Liver (tissue), 9 donors: ENCODE measurements around the gene CADM2. TPM values are rescaled to one million over a fixed set of nuclear protein-coding genes. Genes with fewer than 3 reads are reported as not detected.

Experiments used
- DNase-seq: peaks from one replicate; pipeline ENCODE4 v3.0.0-alpha.2; 2017; ENCODE audit warnings: low spot score
- H3K27ac ChIP-seq, 2 donors: one replicate each; pipeline ENCODE4 v1.7.0; 2013; ENCODE audit warnings: inconsistent platforms in 2 of 2, low read length in 2 of 2, control low read depth in 1 of 2, low read depth in 1 of 2, mild to moderate bottlenecking in 1 of 2
- H3K27me3 ChIP-seq, 4 donors: one replicate each; pipeline versions ENCODE4 v1.6.1 to v1.7.0; 2013; ENCODE audit warnings: low read length in 3 of 4, inconsistent platforms in 1 of 4, mild to moderate bottlenecking in 1 of 4, moderate library complexity in 1 of 4; ENCODE audit not compliant: control insufficient read depth in 4 of 4, insufficient read depth in 4 of 4
- H3K36me3 ChIP-seq, 4 donors: one replicate each; pipeline versions ENCODE4 v1.6.1 to v1.7.0; 2013; ENCODE audit warnings: low read length in 3 of 4, mild to moderate bottlenecking in 3 of 4, low read depth in 1 of 4, moderate library complexity in 1 of 4; ENCODE audit not compliant: control insufficient read depth in 4 of 4, insufficient read depth in 3 of 4
- H3K4me1 ChIP-seq, 4 donors: one replicate each; pipeline versions ENCODE4 v1.6.1 to v1.7.0; 2013; ENCODE audit warnings: low read length in 3 of 4, mild to moderate bottlenecking in 3 of 4, moderate library complexity in 1 of 4; ENCODE audit not compliant: control insufficient read depth in 4 of 4, insufficient read depth in 4 of 4
- H3K4me3 ChIP-seq, 3 donors: one replicate each; pipeline versions ENCODE4 v1.6.1 to v1.7.0; 2013; ENCODE audit warnings: low read length in 3 of 3, control low read depth in 1 of 3, low read depth in 1 of 3, mild to moderate bottlenecking in 1 of 3
- H3K9ac ChIP-seq, 2 donors: one replicate each; pipeline ENCODE4 v1.7.0; 2013; ENCODE audit warnings: low read length in 2 of 2, mild to moderate bottlenecking in 2 of 2, moderate library complexity in 2 of 2, control low read depth in 1 of 2, low read depth in 1 of 2
- H3K9me3 ChIP-seq, 4 donors: one replicate each; pipeline versions ENCODE4 v1.6.1 to v1.7.0; 2013; ENCODE audit warnings: low read length in 3 of 4; ENCODE audit not compliant: control insufficient read depth in 4 of 4
- EGR1 ChIP-seq, 2 donors: IDR thresholded peaks; 2 replicates each; pipeline ENCODE4 v1.6.1; 2016 to 2018; ENCODE audit warnings: antibody characterized with exemption in 2 of 2, low read depth in 2 of 2
- FOXA1 ChIP-seq: IDR thresholded peaks from 2 replicates; pipeline ENCODE4 v1.6.1; 2016; ENCODE audit warnings: antibody characterized with exemption
- FOXA2 ChIP-seq: IDR thresholded peaks from 2 replicates; pipeline ENCODE4 v1.6.1; 2016; ENCODE audit warnings: antibody characterized with exemption
- GABPA ChIP-seq, 2 donors: IDR thresholded peaks in 1 of 2; conservative IDR thresholded peaks in 1 of 2; 2 replicates each; pipeline ENCODE4 v1.6.1; 2016; ENCODE audit warnings: antibody characterized with exemption in 2 of 2, mild to moderate bottlenecking in 1 of 2, moderate library complexity in 1 of 2
- HNF4A ChIP-seq, 2 donors: conservative IDR thresholded peaks; 2 replicates each; pipeline ENCODE4 v1.6.1; 2016; ENCODE audit warnings: antibody characterized with exemption in 2 of 2, mild to moderate bottlenecking in 2 of 2
- HNF4G ChIP-seq: IDR thresholded peaks from 2 replicates; pipeline ENCODE4 v1.6.1; 2016; ENCODE audit warnings: antibody characterized with exemption
- JUND ChIP-seq, 2 donors: IDR thresholded peaks; 2 replicates each; pipeline ENCODE4 v1.6.1; 2016; ENCODE audit warnings: antibody characterized with exemption in 2 of 2
- NR2F2 ChIP-seq: IDR thresholded peaks from 2 replicates; pipeline ENCODE4 v1.6.1; 2016; ENCODE audit warnings: antibody characterized with exemption
- RAD21 ChIP-seq, 2 donors: IDR thresholded peaks; 2 replicates each; pipeline ENCODE4 v1.6.1; 2016; ENCODE audit warnings: antibody characterized with exemption in 2 of 2, mild to moderate bottlenecking in 2 of 2
- RXRA ChIP-seq, 2 donors: IDR thresholded peaks; 2 replicates each; pipeline ENCODE4 v1.6.1; 2017 to 2018; ENCODE audit warnings: antibody characterized with exemption in 2 of 2, mild to moderate bottlenecking in 1 of 2
- SP1 ChIP-seq: IDR thresholded peaks from 2 replicates; pipeline ENCODE4 v1.6.1; 2018; ENCODE audit warnings: antibody characterized with exemption, mild to moderate bottlenecking
- TAF1 ChIP-seq: conservative IDR thresholded peaks from 2 replicates; pipeline ENCODE4 v1.6.1; 2016; ENCODE audit warnings: antibody characterized with exemption, mild to moderate bottlenecking
- YY1 ChIP-seq: IDR thresholded peaks from 2 replicates; pipeline ENCODE4 v1.6.1; 2016; ENCODE audit warnings: antibody characterized with exemption, mild to moderate bottlenecking
- WGBS: extraction: QIAGEN DNeasy Blood & Tissue Kit; methylation state at CpG from one replicate; pipeline ENCODE4 v1.1.7; 2013; 5-methylcytosine and 5-hydroxymethylcytosine counted together
- polyA plus RNA-seq, 2 donors: library from polyadenylated mRNA; stranded (reverse) in 1 of 2; unstranded in 1 of 2; fragments of 200-250 nt in 1 of 2; fragments of >200 nt in 1 of 2; fragmentation: Nextera tagmentation in 1 of 2; extraction: Ambion mirVana in 1 of 2; gene quantifications; one replicate each; pipeline versions ENCODE4 v1.2.1 to v1.2.3, GENCODE V29; 2013 to 2015
- total RNA-seq, 2 donors: library from RNA; depleted of rRNA; stranded (reverse); fragments of >200 nt; gene quantifications; one replicate each; pipeline ENCODE4 v1.2.3, GENCODE V29; 2014
- TF ChIP-seq, protein P1 (sequence below): fragments of 150-350 bp; IDR thresholded peaks from 2 replicates; pipeline ENCODE4 v1.5.1; 2017; ENCODE audit warnings: improper control_type of control experiment, low read depth, low read length; ENCODE audit not compliant: missing input control
- TF ChIP-seq, protein P2 (sequence below): IDR thresholded peaks from 2 replicates; pipeline ENCODE4 v1.6.1; 2016; ENCODE audit warnings: antibody characterized with exemption
- TF ChIP-seq, protein P3 (sequence below): IDR thresholded peaks from 2 replicates; pipeline ENCODE4 v1.6.1; 2016; ENCODE audit warnings: antibody characterized with exemption
- TF ChIP-seq, protein P4 (sequence below): IDR thresholded peaks from 2 replicates; pipeline ENCODE4 v1.6.1; 2016; ENCODE audit warnings: antibody characterized with exemption, mild to moderate bottlenecking
- TF ChIP-seq, protein P5 (sequence below): IDR thresholded peaks from 2 replicates; pipeline ENCODE4 v1.6.1; 2016; ENCODE audit warnings: antibody characterized with exemption
- donor health status: healthy.
- donor health status: healthy.
- donor health status: healthy.
- donor health status: healthy.
- donor health status: healthy.

CADM2 gene
- total and polyA plus RNA-seq, 4 donors = 0.35 to 0.92 (median 0.51) TPM

DNA sequence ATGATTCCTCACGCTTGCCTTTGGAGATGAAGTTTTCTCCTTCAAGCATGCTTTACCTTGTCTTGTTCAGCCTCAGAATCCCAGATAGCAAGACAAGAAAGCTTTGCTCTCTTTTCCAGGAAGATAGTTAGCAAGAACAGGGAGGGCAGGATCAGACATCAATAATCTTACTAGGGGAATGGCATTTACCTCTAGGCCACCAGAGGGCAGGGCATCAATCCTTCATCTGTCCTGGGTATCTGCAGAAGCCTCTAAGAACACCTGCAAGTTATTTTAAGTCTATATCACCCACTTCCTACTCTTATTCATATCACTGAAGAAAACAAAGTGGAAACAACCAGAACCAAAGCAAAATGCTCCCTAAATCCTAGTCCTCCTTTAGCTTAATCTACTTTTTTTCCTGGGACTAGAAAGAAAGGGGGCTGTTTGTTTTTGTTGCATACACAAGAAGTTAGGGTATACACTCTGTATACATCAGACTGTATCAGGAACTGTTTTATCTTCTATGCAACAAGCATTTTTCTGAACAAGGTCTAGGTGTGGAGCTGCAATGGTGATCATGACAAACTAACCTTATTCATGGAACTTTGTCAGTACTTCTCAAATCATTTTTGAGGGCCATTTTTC is 862.5 kb downstream of the CADM2 start:
- TF ChIP-seq RAD21 (IDR thresholded peaks at IDR 0.05) (peak; percentile 42 to 71), TAF1 (no peak), FOXA2 (no peak), HNF4A (conservative IDR thresholded peaks at IDR 0.05) (no peak), NR2F2 (no peak), JUND (IDR thresholded peaks at IDR 0.05) (no peak)
- TF ChIP-seq, protein P1, sequence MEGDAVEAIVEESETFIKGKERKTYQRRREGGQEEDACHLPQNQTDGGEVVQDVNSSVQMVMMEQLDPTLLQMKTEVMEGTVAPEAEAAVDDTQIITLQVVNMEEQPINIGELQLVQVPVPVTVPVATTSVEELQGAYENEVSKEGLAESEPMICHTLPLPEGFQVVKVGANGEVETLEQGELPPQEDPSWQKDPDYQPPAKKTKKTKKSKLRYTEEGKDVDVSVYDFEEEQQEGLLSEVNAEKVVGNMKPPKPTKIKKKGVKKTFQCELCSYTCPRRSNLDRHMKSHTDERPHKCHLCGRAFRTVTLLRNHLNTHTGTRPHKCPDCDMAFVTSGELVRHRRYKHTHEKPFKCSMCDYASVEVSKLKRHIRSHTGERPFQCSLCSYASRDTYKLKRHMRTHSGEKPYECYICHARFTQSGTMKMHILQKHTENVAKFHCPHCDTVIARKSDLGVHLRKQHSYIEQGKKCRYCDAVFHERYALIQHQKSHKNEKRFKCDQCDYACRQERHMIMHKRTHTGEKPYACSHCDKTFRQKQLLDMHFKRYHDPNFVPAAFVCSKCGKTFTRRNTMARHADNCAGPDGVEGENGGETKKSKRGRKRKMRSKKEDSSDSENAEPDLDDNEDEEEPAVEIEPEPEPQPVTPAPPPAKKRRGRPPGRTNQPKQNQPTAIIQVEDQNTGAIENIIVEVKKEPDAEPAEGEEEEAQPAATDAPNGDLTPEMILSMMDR = peak; percentile 47
- TF ChIP-seq, protein P2, sequence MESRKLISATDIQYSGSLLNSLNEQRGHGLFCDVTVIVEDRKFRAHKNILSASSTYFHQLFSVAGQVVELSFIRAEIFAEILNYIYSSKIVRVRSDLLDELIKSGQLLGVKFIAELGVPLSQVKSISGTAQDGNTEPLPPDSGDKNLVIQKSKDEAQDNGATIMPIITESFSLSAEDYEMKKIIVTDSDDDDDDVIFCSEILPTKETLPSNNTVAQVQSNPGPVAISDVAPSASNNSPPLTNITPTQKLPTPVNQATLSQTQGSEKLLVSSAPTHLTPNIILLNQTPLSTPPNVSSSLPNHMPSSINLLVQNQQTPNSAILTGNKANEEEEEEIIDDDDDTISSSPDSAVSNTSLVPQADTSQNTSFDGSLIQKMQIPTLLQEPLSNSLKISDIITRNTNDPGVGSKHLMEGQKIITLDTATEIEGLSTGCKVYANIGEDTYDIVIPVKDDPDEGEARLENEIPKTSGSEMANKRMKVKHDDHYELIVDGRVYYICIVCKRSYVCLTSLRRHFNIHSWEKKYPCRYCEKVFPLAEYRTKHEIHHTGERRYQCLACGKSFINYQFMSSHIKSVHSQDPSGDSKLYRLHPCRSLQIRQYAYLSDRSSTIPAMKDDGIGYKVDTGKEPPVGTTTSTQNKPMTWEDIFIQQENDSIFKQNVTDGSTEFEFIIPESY = no peak
- TF ChIP-seq, protein P3, sequence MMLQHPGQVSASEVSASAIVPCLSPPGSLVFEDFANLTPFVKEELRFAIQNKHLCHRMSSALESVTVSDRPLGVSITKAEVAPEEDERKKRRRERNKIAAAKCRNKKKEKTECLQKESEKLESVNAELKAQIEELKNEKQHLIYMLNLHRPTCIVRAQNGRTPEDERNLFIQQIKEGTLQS = no peak
- no peak overlapping the region for H3K4me3 ChIP-seq
- H3K4me1 ChIP-seq = no peaks in the 10 kb centered on the region
- WGBS = 33% methylated on average over 1 of the region's 1 CpG
- H3K9me3 ChIP-seq = no peaks in the 10 kb centered on the region
- H3K27me3 ChIP-seq = no peaks in the 10 kb centered on the region
- H3K9ac ChIP-seq = no peak overlapping the region
- no peak overlapping the region for H3K27ac ChIP-seq
- H3K36me3 ChIP-seq = no peaks in the 10 kb centered on the region
- no peak for DNase-seq

DNA sequence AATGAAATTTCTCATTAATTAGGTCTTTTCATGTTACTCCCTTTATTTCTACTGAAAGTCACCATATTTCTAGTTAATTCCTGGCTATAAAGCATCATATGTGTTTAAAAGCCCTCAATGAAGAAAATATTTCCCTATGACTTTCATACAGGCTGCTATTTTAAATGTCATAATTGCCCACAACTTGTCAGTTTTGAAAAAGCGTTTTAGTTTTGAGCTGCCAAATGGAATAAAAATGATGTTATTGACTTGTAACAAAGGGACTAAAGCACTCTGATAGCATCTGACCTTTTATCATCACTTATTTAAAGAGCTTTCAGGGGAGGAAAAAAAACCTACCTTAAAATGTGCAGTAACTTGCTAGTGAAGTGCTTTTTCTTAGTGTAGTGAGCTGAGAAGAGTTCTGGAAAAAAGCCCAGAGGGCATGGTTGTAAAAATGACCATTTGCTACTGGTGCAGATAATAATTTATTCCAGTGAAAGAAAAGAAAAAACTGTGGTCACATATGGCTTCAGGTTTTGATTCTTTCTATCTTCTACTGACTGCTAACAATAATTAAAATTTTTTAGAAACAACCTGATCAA is 877.2 kb downstream of the CADM2 start:
- TF ChIP-seq JUND (IDR thresholded peaks at IDR 0.05) (no peak), FOXA2 (no peak), TAF1 (no peak), RAD21 (IDR thresholded peaks at IDR 0.05) (no peak), HNF4G (no peak), HNF4A (conservative IDR thresholded peaks at IDR 0.05) (no peak), GABPA (IDR thresholded peaks at IDR 0.05 in 1 of 2, conservative IDR thresholded peaks at IDR 0.05 in 1 of 2) (no peak), YY1 (no peak), EGR1 (IDR thresholded peaks at IDR 0.05; ENCODE audit: low read depth in 2 of 2) (no peak), FOXA1 (no peak), NR2F2 (no peak), RXRA (IDR thresholded peaks at IDR 0.05) (no peak), SP1 (no peak)
- TF ChIP-seq, protein P1 = no peak
- TF ChIP-seq, protein P2 = no peak
- TF ChIP-seq, protein P4, sequence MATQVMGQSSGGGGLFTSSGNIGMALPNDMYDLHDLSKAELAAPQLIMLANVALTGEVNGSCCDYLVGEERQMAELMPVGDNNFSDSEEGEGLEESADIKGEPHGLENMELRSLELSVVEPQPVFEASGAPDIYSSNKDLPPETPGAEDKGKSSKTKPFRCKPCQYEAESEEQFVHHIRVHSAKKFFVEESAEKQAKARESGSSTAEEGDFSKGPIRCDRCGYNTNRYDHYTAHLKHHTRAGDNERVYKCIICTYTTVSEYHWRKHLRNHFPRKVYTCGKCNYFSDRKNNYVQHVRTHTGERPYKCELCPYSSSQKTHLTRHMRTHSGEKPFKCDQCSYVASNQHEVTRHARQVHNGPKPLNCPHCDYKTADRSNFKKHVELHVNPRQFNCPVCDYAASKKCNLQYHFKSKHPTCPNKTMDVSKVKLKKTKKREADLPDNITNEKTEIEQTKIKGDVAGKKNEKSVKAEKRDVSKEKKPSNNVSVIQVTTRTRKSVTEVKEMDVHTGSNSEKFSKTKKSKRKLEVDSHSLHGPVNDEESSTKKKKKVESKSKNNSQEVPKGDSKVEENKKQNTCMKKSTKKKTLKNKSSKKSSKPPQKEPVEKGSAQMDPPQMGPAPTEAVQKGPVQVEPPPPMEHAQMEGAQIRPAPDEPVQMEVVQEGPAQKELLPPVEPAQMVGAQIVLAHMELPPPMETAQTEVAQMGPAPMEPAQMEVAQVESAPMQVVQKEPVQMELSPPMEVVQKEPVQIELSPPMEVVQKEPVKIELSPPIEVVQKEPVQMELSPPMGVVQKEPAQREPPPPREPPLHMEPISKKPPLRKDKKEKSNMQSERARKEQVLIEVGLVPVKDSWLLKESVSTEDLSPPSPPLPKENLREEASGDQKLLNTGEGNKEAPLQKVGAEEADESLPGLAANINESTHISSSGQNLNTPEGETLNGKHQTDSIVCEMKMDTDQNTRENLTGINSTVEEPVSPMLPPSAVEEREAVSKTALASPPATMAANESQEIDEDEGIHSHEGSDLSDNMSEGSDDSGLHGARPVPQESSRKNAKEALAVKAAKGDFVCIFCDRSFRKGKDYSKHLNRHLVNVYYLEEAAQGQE = no peak
- TF ChIP-seq, protein P3 = no peak
- TF ChIP-seq, protein P5, sequence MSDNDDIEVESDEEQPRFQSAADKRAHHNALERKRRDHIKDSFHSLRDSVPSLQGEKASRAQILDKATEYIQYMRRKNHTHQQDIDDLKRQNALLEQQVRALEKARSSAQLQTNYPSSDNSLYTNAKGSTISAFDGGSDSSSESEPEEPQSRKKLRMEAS = no peak
- no peak overlapping the region for H3K4me3 ChIP-seq
- no peaks in the 10 kb centered on the region for H3K4me1 ChIP-seq
- DNase-seq = no peak
- H3K27me3 ChIP-seq = no peaks in the 10 kb centered on the region
- H3K9me3 ChIP-seq = no peaks in the 10 kb centered on the region
- no peak overlapping the region for H3K27ac ChIP-seq
- no peak overlapping the region for H3K9ac ChIP-seq
- H3K36me3 ChIP-seq = no peaks in the 10 kb centered on the region
- 69% methylated on average over 1 of the region's 1 CpG for WGBS
